ENCODE data around the gene HIRIP3. TPM values are rescaled to one million over a fixed set of nuclear protein-coding genes. Genes with fewer than 3 reads are reported as not detected.

Gene HIRIP3
- polyA plus RNA-seq, 1 of the 3 experiments (the other 2 are of a cell fraction): 18.9 TPM

GRCh38 chr16:29947897-29948296 is 47.5 kb downstream of the HIRIP3 start:
- Histone ChIP-seq H3K9me3 (no peaks in the 10 kb centered on the region), H3K4me3 (ENCODE audit: low read depth in 2 of 2, low read length in 1 of 2) (no peak overlapping the region), H3K4me2 (no peak overlapping the region), H3K9ac (no peak overlapping the region), H3F3A (replicated peaks; ENCODE audit: insufficient read depth) (peaks cover 23% of the 10 kb centered on the region), H4K20me1 (ENCODE audit: insufficient read depth) (no peaks in the 10 kb centered on the region), H3K27me3 (ENCODE audit: insufficient read depth) (no peaks in the 10 kb centered on the region), H3K79me2 (ENCODE audit: insufficient read depth) (no peaks in the 10 kb centered on the region), H3K36me3 (replicated peaks in 1 of 2; ENCODE audit: control insufficient read depth in 1 of 2, insufficient read depth in 2 of 2, low read length in 1 of 2) (no peaks in the 10 kb centered on the region), H3K27ac (ENCODE audit: low read depth in 2 of 2, low read length in 1 of 2) (no peak overlapping the region), H3K9me2 (no peaks in the 10 kb centered on the region), H2AFZ (ENCODE audit: low read depth) (no peak overlapping the region), H3K4me1 (ENCODE audit: control insufficient read depth in 1 of 2, insufficient read depth in 2 of 2, low read depth in 1 of 2, low read length in 1 of 2) (0 out of 4 replicates have a peak, but pooled peaks cover 0 to 9% of the 10 kb centered on the region in 2 experiments)
- POLR2A ChIA-PET: no interaction called here
- TF ChIP-seq ELF1 (IDR thresholded peaks at IDR 0.05): no peak
- no peak for DNase-seq
- WGBS (ENCODE audit: low lambda C conversion rate): 54% methylated on average over 2 of the region's 2 CpGs
- CTCF ChIA-PET: interaction anchor here (0.6 kb wide), 1 partner anchor 46 kb away, joined by 3 read pairs; no protein-coding TSS in a partner anchor

GRCh38 chr16:29943846-29944799 is 51.3 kb downstream of the HIRIP3 start:
- Histone ChIP-seq H3K9me2 (no peaks in the 10 kb centered on the region), H3K9ac (peak overlapping the region; percentile 68), H3K27me3 (ENCODE audit: insufficient read depth) (no peaks in the 10 kb centered on the region), H3K4me1 (ENCODE audit: control insufficient read depth in 1 of 2, insufficient read depth in 2 of 2, low read depth in 1 of 2, low read length in 1 of 2) (peaks cover 2 to 10% of the 10 kb centered on the region in 2 experiments; a peak in 1 of 4 replicates), H3K4me2 (peak overlapping the region; percentile 56), H3K79me2 (ENCODE audit: insufficient read depth) (no peaks in the 10 kb centered on the region), H3K4me3 (ENCODE audit: low read depth in 2 of 2, low read length in 1 of 2) (peak overlapping the region in 1 of 2 experiments; percentile 33; a peak in 2 of 4 replicates), H3K36me3 (replicated peaks in 1 of 2; ENCODE audit: control insufficient read depth in 1 of 2, insufficient read depth in 2 of 2, low read length in 1 of 2) (no peaks in the 10 kb centered on the region), H4K20me1 (ENCODE audit: insufficient read depth) (no peaks in the 10 kb centered on the region), H3K9me3 (no peaks in the 10 kb centered on the region), H3F3A (replicated peaks; ENCODE audit: insufficient read depth) (peaks cover 23% of the 10 kb centered on the region), H2AFZ (ENCODE audit: low read depth) (peak overlapping the region; percentile 71), H3K27ac (ENCODE audit: low read depth in 2 of 2, low read length in 1 of 2) (peak overlapping the region; percentile 64 to 98; a peak in 3 of 4 replicates)
- ChIA-PET POLR2A (interaction anchor here (1.6 kb wide), 1 partner anchor 18 kb away, joined by 8 read pairs; the partner anchor contains the start of gene KCTD13), CTCF (interaction anchor here (0.7 kb wide), 1 partner anchor 58 kb away, joined by 3 read pairs; no protein-coding TSS in a partner anchor)
- no peak for DNase-seq
- WGBS (ENCODE audit: low lambda C conversion rate): 18% methylated on average over 11 of the region's 11 CpGs
- 0 out of 2 replicates have a peak, but pooled peaks have one; percentile 16 for TF ChIP-seq TCF12 (IDR thresholded peaks at IDR 0.05)
- peak; percentile 39 for TF ChIP-seq TAF1 (IDR thresholded peaks at IDR 0.05; ENCODE audit: borderline replicate concordance, low read depth, low read length)
- TF ChIP-seq NFIC (IDR thresholded peaks at IDR 0.05; ENCODE audit: borderline replicate concordance): 0 out of 2 replicates have a peak, but pooled peaks have one; percentile 1
- TF ChIP-seq ELF1 (IDR thresholded peaks at IDR 0.05): no peak
- no peak for TF ChIP-seq IRF3 (IDR thresholded peaks at IDR 0.05; ENCODE audit: low read depth, low read length)
- peak; percentile 73 for TF ChIP-seq POLR2AphosphoS5 (IDR thresholded peaks at IDR 0.05; ENCODE audit: low read depth, low read length)
- TF ChIP-seq TEAD4 (IDR thresholded peaks at IDR 0.05; ENCODE audit: borderline replicate concordance, insufficient read depth): peak; percentile 52; the same call in 1 of the 2 replicates
- no peak; the same call in 1 of the 2 replicates for TF ChIP-seq PBX3 (IDR thresholded peaks at IDR 0.05)
- peak; percentile 35; the same call in 1 of the 2 replicates for TF ChIP-seq REST (IDR thresholded peaks at IDR 0.05; ENCODE audit: low read depth, low read length)
- no peak for TF ChIP-seq YY1 (IDR thresholded peaks at IDR 0.05; ENCODE audit: low read depth)
- no peak for TF ChIP-seq USF1 (IDR thresholded peaks at IDR 0.05; ENCODE audit: borderline replicate concordance, low read depth)
- TF ChIP-seq NRF1 (IDR thresholded peaks at IDR 0.05; ENCODE audit: low read depth, low read length): 0 out of 2 replicates have a peak, but pooled peaks have one; percentile 24
- TF ChIP-seq GATA2 (CRISPR knock-in tag; IDR thresholded peaks at IDR 0.05): no peak
- TF ChIP-seq CHD2 (IDR thresholded peaks at IDR 0.05; ENCODE audit: low read length, partially characterized antibody): no peak
- TF ChIP-seq MAX (IDR thresholded peaks at IDR 0.05; ENCODE audit: low read depth): peak; percentile 22; the same call in 1 of the 2 replicates
